K562 (cell line): ENCODE data around the gene FAM209A. TPM values are rescaled to one million over a fixed set of nuclear protein-coding genes. Genes with fewer than 3 reads are reported as not detected.

Experiments
- COPS2 ChIP-seq: fragments of 450-650 bp; conservative IDR thresholded peaks from 2 replicates; pipeline ENCODE4 v1.6.1; 2016; ENCODE audit warnings: mild to moderate bottlenecking, moderate library complexity
- KLF10 ChIP-seq: fragments of 250-450 bp; sonication (Bioruptor Pico); IDR thresholded peaks from 2 replicates; pipeline ENCODE4 v1.6.1; 2021; ENCODE audit warnings: matching md5 sums
- MGA ChIP-seq: fragments of 450-650 bp; IDR thresholded peaks from 2 replicates; pipeline ENCODE4 v1.6.1; 2016; ENCODE audit warnings: mild to moderate bottlenecking, moderate library complexity
- TEAD1 ChIP-seq, 2 experiments: fragments of 450-650 bp in 1 of 2; sonication (generic) in 1 of 2; formaldehyde crosslinking; IDR thresholded peaks; 2 replicates each; pipeline versions ENCODE4 v1.4.0 to v1.8.0; 2020 to 2022; ENCODE audit warnings: mild to moderate bottlenecking in 2 of 2, missing genetic modification reagents in 1 of 2
- ZFP91 ChIP-seq: sonication (generic); formaldehyde crosslinking; IDR thresholded peaks from 2 replicates; pipeline ENCODE4 v1.8.0; 2022; ENCODE audit warnings: mild to moderate bottlenecking, missing genetic modification reagents
- polyA plus RNA-seq, 8 experiments: library from polyadenylated mRNA; depleted of rRNA in 4 of 8; stranded (reverse) in 5 of 8; unstranded in 3 of 8; fragments of >200 nt; fragmentation: Nextera tagmentation in 2 of 8; fragmentation: Illumina TruSeq in 1 of 8; extraction: Ambion mirVana in 2 of 8; extraction: Trizol in 1 of 8; gene quantifications; 2 replicates each; pipeline versions ENCODE4 v1.2.1 to v1.2.3, GENCODE V29; 2011 to 2014; ENCODE audit warnings: inconsistent platforms in 1 of 8, missing spikeins in 1 of 8
- total RNA-seq, 7 experiments: library from RNA; depleted of rRNA in 6 of 7; stranded (reverse); fragments of >200 nt in 6 of 7; fragmentation: Illumina TruSeq in 2 of 7; extraction: Trizol in 2 of 7; gene quantifications; 2 replicates each; pipeline versions ENCODE4 v1.2.1 to v1.2.3, GENCODE V29; 2011 to 2021; ENCODE audit warnings: low replicate concordance in 1 of 7

FAM209A gene
- total and polyA plus RNA-seq, 9 of the 15 experiments (the other 6 are each of a cell fraction or from before 2014, with no cell fraction given), result 0.08 to 0.15 (median 0.11) TPM; not detected in 6

GRCh38 chr20:56506103-56506502 lies 18.4 kb upstream of the FAM209A start (continued):
- TF ChIP-seq MGA (no peak), COPS2 (no peak), KLF10 (no peak), ZFP91 (CRISPR knock-in tag) (no peak), TEAD1 (CRISPR knock-in tag; IDR thresholded peaks at IDR 0.05) (no peak)
